Activated CD8-positive, alpha-beta T cell treated with anti-CD3 and anti-CD28 coated beads, Interleukin-2, amount 10 ng/mL, durations not matched to agents 7 days and 5 days (primary cell): ENCODE results near the gene ATP4A. TPM values are rescaled to one million over a fixed set of nuclear protein-coding genes. Genes with fewer than 3 reads are reported as not detected.

Experiments used
- ATAC-seq: fragments of 150-1000 bp; cut with Tn5 transposase; one replicate; pipeline ENCODE4 v1.10.0; 2021; ENCODE audit warnings: moderate library complexity
- CTCF ChIA-PET: fragments of 350-600 bp; sonication (Branson Sonifier 250); formaldehyde crosslinking; loops from one replicate; lab custom pipeline; 2021; ENCODE audit warnings: antibody characterized with exemption; lab: Charles Lee
- POLR2A ChIA-PET: fragments of 350-600 bp; sonication (Branson Sonifier 250); formaldehyde crosslinking; loops from one replicate; lab custom pipeline; 2021; ENCODE audit warnings: antibody characterized with exemption; lab: Charles Lee
- DNase-seq: peaks from one replicate; pipeline ENCODE4 v3.0.0-alpha.2; 2020
- H3K27ac Mint-ChIP-seq: one replicate; pipeline ENCODE4 v1.8.0; 2021; ENCODE audit warnings: mild to moderate bottlenecking, mixed read lengths
- H3K27me3 Mint-ChIP-seq: one replicate; pipeline ENCODE4 v1.8.0; 2021; ENCODE audit warnings: low read depth, mixed read lengths
- H3K36me3 Mint-ChIP-seq: one replicate; pipeline ENCODE4 v1.8.0; 2021; ENCODE audit warnings: low read depth, mixed read lengths
- H3K4me1 Mint-ChIP-seq: one replicate; pipeline ENCODE4 v1.8.0; 2021; ENCODE audit warnings: low read depth, mixed read lengths
- H3K4me3 Mint-ChIP-seq: one replicate; pipeline ENCODE4 v1.8.0; 2021; ENCODE audit warnings: mild to moderate bottlenecking, mixed read lengths
- H3K9me3 Mint-ChIP-seq: one replicate; pipeline ENCODE4 v1.8.0; 2022; ENCODE audit warnings: mixed read lengths; ENCODE audit not compliant: insufficient read depth
- total RNA-seq, 2 experiments: library from RNA; stranded (reverse); gene quantifications; one replicate each; pipeline ENCODE4 v1.2.3, GENCODE V29; 2021

ATP4A gene
- total RNA-seq, 2 experiments from 2014 or later = not detected

DNA sequence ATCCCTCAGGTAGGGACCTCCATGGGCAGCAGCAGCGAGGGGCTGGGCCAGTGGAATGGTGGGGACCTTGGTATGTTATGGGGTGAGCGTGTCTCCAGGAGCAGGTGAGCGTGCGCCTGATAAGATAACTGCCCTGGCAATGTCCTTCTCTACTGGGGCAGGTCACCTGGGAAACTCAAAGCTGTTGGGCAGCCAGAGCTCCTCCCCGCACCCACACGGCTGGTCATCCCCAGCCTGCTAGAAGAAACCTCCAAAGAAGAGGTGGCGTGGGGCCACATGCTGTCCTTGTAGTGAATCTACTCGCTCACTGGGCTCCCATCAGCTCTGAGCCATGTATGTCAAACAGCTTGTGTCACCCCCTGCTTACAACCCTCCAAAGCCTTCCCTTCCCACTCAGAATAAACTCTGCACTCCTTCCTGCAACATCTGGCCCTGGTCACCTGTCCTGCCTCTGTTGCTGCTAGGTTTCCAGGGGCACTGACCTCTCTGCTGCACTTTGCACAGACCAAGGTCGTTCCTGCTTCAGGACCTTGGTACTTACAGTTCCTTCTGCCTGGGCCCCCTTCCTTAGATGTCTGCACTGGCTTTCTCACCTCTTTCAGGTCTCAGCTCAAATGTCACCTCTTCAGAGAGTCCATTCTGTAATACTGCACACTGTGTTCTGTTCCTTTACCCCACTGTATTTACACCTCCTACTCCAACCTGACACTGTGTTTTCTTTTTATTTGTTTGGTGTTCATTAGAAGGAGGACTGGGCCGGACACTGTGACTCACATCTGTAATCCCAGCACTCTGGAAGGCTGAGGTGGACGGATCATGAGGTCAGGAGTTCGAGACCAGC lies 1.8 kb upstream of the ATP4A start:
- Mint-ChIP-seq H3K9me3 (no peaks in the 10 kb centered on the region), H3K36me3 (no peaks in the 10 kb centered on the region), H3K4me1 (no peaks in the 10 kb centered on the region), H3K27me3 (peaks cover 19% of the 10 kb centered on the region), H3K4me3 (no peak overlapping the region), H3K27ac (no peak overlapping the region)
- ChIA-PET POLR2A (interaction anchor here (0.5 kb wide), 1 partner anchor 131 kb away, joined by 3 read pairs; no protein-coding TSS in a partner anchor), CTCF (no interaction called here)
- no peak for DNase-seq
- ATAC-seq = no peak

DNA sequence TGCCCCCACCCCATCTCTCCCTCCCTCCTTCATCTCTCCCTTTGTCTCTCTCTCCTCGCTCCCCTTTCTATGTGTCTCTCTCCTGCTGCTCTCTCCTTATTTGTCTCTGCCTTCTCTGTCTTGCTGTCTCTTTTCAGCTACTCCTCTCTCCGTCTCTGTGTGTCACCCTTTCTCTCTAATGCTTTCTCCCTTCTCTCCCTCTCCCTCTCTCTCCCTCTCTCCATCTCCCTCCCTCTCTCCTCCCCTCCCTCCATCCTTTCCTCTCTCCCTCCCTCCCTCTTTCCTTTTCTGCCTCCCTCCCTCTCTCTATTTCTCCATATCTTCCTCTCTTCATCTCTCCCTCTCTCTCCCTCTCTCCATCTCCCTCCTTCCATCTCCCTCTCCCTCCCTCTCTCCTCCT lies 682 bp downstream of the ATP4A start:
- POLR2A ChIA-PET = no interaction called here
- DNase-seq (no peak), ATAC-seq (no peak)
- Mint-ChIP-seq H3K27ac (no peak overlapping the region), H3K4me3 (no peak overlapping the region), H3K4me1 (peaks cover 4% of the 10 kb centered on the region), H3K27me3 (peaks cover 22% of the 10 kb centered on the region), H3K36me3 (no peaks in the 10 kb centered on the region), H3K9me3 (no peaks in the 10 kb centered on the region)
- CTCF ChIA-PET = interaction anchor here (0.7 to 1.0 kb wide), 2 partner anchors 13 to 14 kb away, joined by 3 to 4 read pairs; no protein-coding TSS in a partner anchor

GRCh38 chr19:35562336-35562735 lies 1.1 kb downstream of the ATP4A start:
- Mint-ChIP-seq H3K4me3 (no peak overlapping the region), H3K27me3 (peaks cover 25% of the 10 kb centered on the region), H3K27ac (no peak overlapping the region), H3K9me3 (no peaks in the 10 kb centered on the region), H3K36me3 (no peaks in the 10 kb centered on the region), H3K4me1 (peaks cover 5% of the 10 kb centered on the region)
- no peak for DNase-seq
- ATAC-seq = no peak
- CTCF ChIA-PET = no interaction called here
- POLR2A ChIA-PET = no interaction called here

GRCh38 chr19:35561436-35561835 lies 2.0 kb downstream of the ATP4A start:
- DNase-seq = no peak
- peaks cover 29% of the 10 kb centered on the region for H3K27me3 Mint-ChIP-seq
- H3K4me1 Mint-ChIP-seq = peaks cover 8% of the 10 kb centered on the region
- no peak for ATAC-seq
- no peaks in the 10 kb centered on the region for H3K36me3 Mint-ChIP-seq
- no peak overlapping the region for H3K27ac Mint-ChIP-seq
- ChIA-PET CTCF (no interaction called here), POLR2A (no interaction called here)
- no peak overlapping the region for H3K4me3 Mint-ChIP-seq
- no peaks in the 10 kb centered on the region for H3K9me3 Mint-ChIP-seq

GRCh38 chr19:35560677-35561076 lies 2.8 kb downstream of the ATP4A start:
- Mint-ChIP-seq H3K36me3 (no peaks in the 10 kb centered on the region), H3K9me3 (no peaks in the 10 kb centered on the region), H3K27ac (no peak overlapping the region), H3K27me3 (peaks cover 31% of the 10 kb centered on the region), H3K4me1 (peaks cover 8% of the 10 kb centered on the region), H3K4me3 (no peak overlapping the region)
- DNase-seq (no peak), ATAC-seq (no peak)
- CTCF ChIA-PET = no interaction called here
- POLR2A ChIA-PET = no interaction called here

DNA sequence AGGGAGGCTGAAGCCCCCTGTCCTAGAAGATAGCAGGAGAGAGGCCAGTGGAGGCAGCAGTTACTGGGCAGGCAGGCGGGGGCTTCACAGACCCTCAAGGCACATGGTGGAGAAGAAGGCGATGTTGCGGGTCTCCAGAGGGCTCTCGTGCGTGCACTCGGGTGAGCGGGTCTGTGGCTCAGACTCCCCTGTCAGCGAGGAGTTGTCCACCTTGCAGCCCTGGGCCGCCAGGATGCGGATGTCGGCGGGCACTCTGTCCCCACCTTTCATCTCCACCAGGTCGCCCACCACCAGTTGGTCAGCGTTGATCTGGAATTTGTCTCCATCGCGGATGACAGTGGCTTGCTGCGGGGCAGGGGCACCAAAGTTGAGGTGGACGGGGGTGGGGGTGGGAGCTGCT lies 3.2 kb downstream of the ATP4A start:
- no peaks in the 10 kb centered on the region for H3K9me3 Mint-ChIP-seq
- ATAC-seq = no peak
- POLR2A ChIA-PET = no interaction called here
- H3K36me3 Mint-ChIP-seq = no peaks in the 10 kb centered on the region
- CTCF ChIA-PET = no interaction called here
- no peak overlapping the region for H3K4me3 Mint-ChIP-seq
- no peak for DNase-seq
- H3K4me1 Mint-ChIP-seq = peaks cover 8% of the 10 kb centered on the region
- H3K27me3 Mint-ChIP-seq = peaks cover 31% of the 10 kb centered on the region
- H3K27ac Mint-ChIP-seq = no peak overlapping the region

GRCh38 chr19:35559781-35560180 lies 3.7 kb downstream of the ATP4A start:
- ATAC-seq (no peak), DNase-seq (no peak)
- peaks cover 8% of the 10 kb centered on the region for H3K4me1 Mint-ChIP-seq
- peaks cover 31% of the 10 kb centered on the region for H3K27me3 Mint-ChIP-seq
- POLR2A ChIA-PET = interaction anchor here (0.7 kb wide), 1 partner anchor 26 kb away, joined by 3 read pairs; no protein-coding TSS in a partner anchor
- H3K4me3 Mint-ChIP-seq = no peak overlapping the region
- CTCF ChIA-PET = no interaction called here
- no peak overlapping the region for H3K27ac Mint-ChIP-seq
- H3K9me3 Mint-ChIP-seq = no peaks in the 10 kb centered on the region
- no peaks in the 10 kb centered on the region for H3K36me3 Mint-ChIP-seq

- POLR2A ChIA-PET = interaction anchor here (0.7 kb wide), 1 partner anchor 26 kb away, joined by 3 read pairs; no protein-coding TSS in a partner anchor
These were observed 4.2 kb downstream of the ATP4A start for GRCh38 chr19:35559281-35559659.

DNA sequence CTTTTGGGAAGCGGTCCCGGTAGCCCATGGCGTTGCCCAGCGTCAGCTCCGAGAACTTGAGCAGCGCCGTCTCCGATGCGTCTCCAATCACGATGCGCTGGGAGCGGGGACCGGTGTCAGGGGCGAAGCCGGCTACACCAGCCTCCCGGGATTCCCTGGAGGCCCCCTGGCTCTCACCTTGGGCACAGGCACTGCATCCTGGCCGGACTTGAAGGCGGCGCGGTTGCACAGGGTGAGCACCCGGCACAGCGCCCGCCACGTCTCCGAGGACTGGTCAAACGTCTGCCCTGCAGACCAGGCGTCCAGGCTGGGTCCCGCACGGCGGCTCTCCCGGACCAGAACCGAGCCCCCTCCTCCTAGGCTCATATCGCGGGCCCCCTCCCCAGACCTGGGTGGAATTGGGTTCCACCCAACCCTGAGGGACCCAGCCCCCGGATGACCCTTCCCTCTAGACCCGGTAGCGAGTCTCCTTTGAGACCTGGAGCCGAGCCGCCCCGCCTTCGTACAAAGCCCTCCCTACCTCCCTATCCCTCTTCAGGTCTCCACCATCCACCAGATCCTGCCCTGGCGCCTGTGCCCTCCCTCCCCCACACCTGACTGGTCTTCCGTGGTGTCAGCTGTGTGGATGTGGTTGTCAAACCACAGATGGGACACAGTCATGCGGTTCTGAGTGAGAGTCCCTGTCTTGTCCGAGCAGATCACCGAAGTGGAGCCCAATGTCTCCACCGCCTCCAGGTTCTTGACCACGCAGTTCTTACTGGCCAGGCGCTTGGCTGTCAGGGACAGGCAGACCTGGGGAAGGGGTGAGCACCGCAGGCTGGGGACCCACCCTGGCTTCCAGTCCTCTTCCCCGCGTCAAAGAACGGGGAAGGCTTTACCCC lies 4.8 kb downstream of the ATP4A start:
- peaks cover 8% of the 10 kb centered on the region for H3K4me1 Mint-ChIP-seq
- ChIA-PET CTCF (interaction anchor here (1.0 to 1.6 kb wide), 4 partner anchors 10 to 89 kb away, joined by 4 to 6 read pairs (median 4); partner anchors contain the start of gene COX6B1), POLR2A (interaction anchor here (0.7 kb wide), 1 partner anchor 25 kb away, joined by 3 read pairs; no protein-coding TSS in a partner anchor)
- H3K27me3 Mint-ChIP-seq = peaks cover 31% of the 10 kb centered on the region
- DNase-seq (no peak), ATAC-seq (no peak)
- H3K4me3 Mint-ChIP-seq = no peak overlapping the region
- H3K36me3 Mint-ChIP-seq = no peaks in the 10 kb centered on the region
- no peaks in the 10 kb centered on the region for H3K9me3 Mint-ChIP-seq
- no peak overlapping the region for H3K27ac Mint-ChIP-seq

More at GRCh38 chr19:35559281-35559659, 4.2 kb downstream of the ATP4A start:
- Mint-ChIP-seq H3K27ac (no peak overlapping the region), H3K36me3 (no peaks in the 10 kb centered on the region), H3K9me3 (no peaks in the 10 kb centered on the region), H3K27me3 (peaks cover 31% of the 10 kb centered on the region), H3K4me3 (no peak overlapping the region), H3K4me1 (peaks cover 8% of the 10 kb centered on the region)
- DNase-seq (no peak), ATAC-seq (no peak)
- CTCF ChIA-PET = no interaction called here

- Mint-ChIP-seq H3K4me3 (peak overlapping the region; percentile 53), H3K9me3 (no peaks in the 10 kb centered on the region), H3K27ac (no peak overlapping the region), H3K27me3 (peaks cover 31% of the 10 kb centered on the region), H3K4me1 (peaks cover 8% of the 10 kb centered on the region), H3K36me3 (no peaks in the 10 kb centered on the region)
- ChIA-PET POLR2A (no interaction called here), CTCF (interaction anchor here (1.0 to 1.6 kb wide), 5 partner anchors 9 to 137 kb away, joined by 3 to 6 read pairs (median 4); partner anchors contain the start of gene COX6B1)
- ATAC-seq (peak; percentile 70), DNase-seq (peak; percentile 58)
These were observed 5.7 kb downstream of the ATP4A start for GRCh38 chr19:35557539-35558399.
